HCT116 (cell line): ENCODE data around the gene ESF1. TPM values are rescaled to one million over a fixed set of nuclear protein-coding genes. Genes with fewer than 3 reads are reported as not detected.

Source experiments
- ATAC-seq: fragments of 200-7000 bp; cut with Tn5 transposase; 2 replicates; pipeline ENCODE4 v1.9.1; 2020; ENCODE audit warnings: mild to moderate bottlenecking, moderate library complexity
- BruUV-seq: library from RNA; stranded (reverse); fragments of 400-500 nt; replicated peaks from 2 replicates; lab custom pipeline; 2021; lab: Mats Ljungman, UMichigan
- CTCF ChIA-PET: fragments of 300-600 bp; sonication (Branson Sonifier 250); formaldehyde crosslinking; loops from one replicate; lab custom pipeline; 2021; ENCODE audit warnings: antibody characterized with exemption; lab: Charles Lee
- POLR2A ChIA-PET: fragments of 300-600, 350-600 bp; sonication (Branson Sonifier 250); formaldehyde crosslinking; loops from one replicate; lab custom pipeline; 2021; ENCODE audit warnings: antibody characterized with exemption; lab: Charles Lee
- RAD21 ChIA-PET, 2 experiments: fragments of 300-600 bp; sonication (Branson Sonifier 250); formaldehyde crosslinking; loops; one replicate each; lab custom pipeline; 2023; ENCODE audit warnings: low total read pairs in 2 of 2; ENCODE audit not compliant: uncharacterized antibody in 2 of 2, unreplicated experiment in 2 of 2, low non-redundant PET in 1 of 2; lab: Charles Lee
- DNase-seq: peaks from one replicate; pipeline ENCODE4 v3.0.0-alpha.2; 2010; ENCODE audit warnings: low read depth, low spot score
- H2AFZ ChIP-seq: fragments of 200-600 bp; shearing (Covaris generic), sonication (generic); 2 replicates; pipeline ENCODE4 v1.6.1; 2017; ENCODE audit warnings: low read depth, mixed run types, mixed read lengths, antibody characterized with exemption, low read length; ENCODE audit not compliant: poor library complexity, severe bottlenecking
- H3K27ac ChIP-seq: 2 replicates; pipeline ENCODE4 v1.5.1; 2012; ENCODE audit warnings: low read depth, low read length
- H3K27me3 ChIP-seq: fragments of 200-600 bp; sonication (generic); 2 replicates; pipeline ENCODE4 v1.6.1; 2016; ENCODE audit warnings: mixed run types, low read length, mixed read lengths; ENCODE audit not compliant: insufficient read depth
- H3K36me3 ChIP-seq, 2 experiments: fragments of 200-500 bp in 1 of 2; fragments of 200-600 bp in 1 of 2; sonication (Bioruptor generic) in 1 of 2; sonication (generic) in 1 of 2; 2 replicates each; pipeline versions ENCODE4 v1.5.1 to v1.6.1; 2014 to 2016; ENCODE audit warnings: low read length in 2 of 2, inconsistent platforms in 1 of 2, mixed read lengths in 1 of 2, mixed run types in 1 of 2; ENCODE audit not compliant: insufficient read depth in 2 of 2, control insufficient read depth in 1 of 2
- H3K4me1 ChIP-seq, 2 experiments: fragments of 200-600 bp in 1 of 2; sonication (generic) in 1 of 2; 2 replicates each; pipeline versions ENCODE4 v1.5.1 to v1.6.1; 2012 to 2017; ENCODE audit warnings: low read length in 2 of 2, inconsistent platforms in 1 of 2, mild to moderate bottlenecking in 1 of 2, mixed read lengths in 1 of 2, mixed run types in 1 of 2, moderate library complexity in 1 of 2; ENCODE audit not compliant: insufficient read depth in 2 of 2, control insufficient read depth in 1 of 2
- H3K4me2 ChIP-seq: fragments of 200-600 bp; sonication (generic); 2 replicates; pipeline ENCODE4 v1.6.1; 2017; ENCODE audit warnings: mixed run types, low read length, mixed read lengths
- H3K4me3 ChIP-seq, 2 experiments: fragments of 200-600 bp in 1 of 2; sonication (generic) in 1 of 2; replicated peaks in 1 of 2; 2 replicates each; pipeline ENCODE4 v1.5.1; 2011 to 2016; ENCODE audit warnings: low read length in 2 of 2, control low read depth in 1 of 2, low read depth in 1 of 2, mild to moderate bottlenecking in 1 of 2, mixed read lengths in 1 of 2, mixed run types in 1 of 2
- H3K79me2 ChIP-seq: fragments of 200-600 bp; sonication (generic); 2 replicates; pipeline ENCODE4 v1.6.1; 2017; ENCODE audit warnings: mild to moderate bottlenecking, mixed run types, low read length, moderate library complexity, mixed read lengths; ENCODE audit not compliant: insufficient read depth
- H3K9ac ChIP-seq: fragments of 200-600 bp; sonication (generic); 2 replicates; pipeline ENCODE4 v1.6.1; 2016; ENCODE audit warnings: low read length, mixed read lengths
- H3K9me2 ChIP-seq: fragments of 200-600 bp; sonication (generic), shearing (Covaris generic); 2 replicates; pipeline ENCODE4 v1.6.1; 2017; ENCODE audit warnings: mixed run types, mild to moderate bottlenecking, moderate library complexity; ENCODE audit not compliant: insufficient read depth
- H3K9me3 ChIP-seq, 2 experiments: fragments of 200-500 bp in 1 of 2; fragments of 200-600 bp in 1 of 2; sonication (Bioruptor generic) in 1 of 2; sonication (generic) in 1 of 2; 2 replicates each; pipeline ENCODE4 v1.6.1; 2014 to 2017; ENCODE audit warnings: low read length in 2 of 2, mixed read lengths in 2 of 2, inconsistent platforms in 1 of 2, low read depth in 1 of 2, mild to moderate bottlenecking in 1 of 2, mixed run types in 1 of 2, moderate library complexity in 1 of 2; ENCODE audit not compliant: control insufficient read depth in 1 of 2, insufficient read depth in 1 of 2
- H4K20me1 ChIP-seq: fragments of 200-600 bp; sonication (generic), shearing (Covaris generic); 2 replicates; pipeline ENCODE4 v1.6.1; 2017; ENCODE audit warnings: mixed run types, mild to moderate bottlenecking, moderate library complexity; ENCODE audit not compliant: insufficient read depth
- CTCF ChIP-seq, 3 experiments: fragments of 200-600 bp in 1 of 3; sonication (generic) in 1 of 3; IDR thresholded peaks in 2 of 3; conservative IDR thresholded peaks in 1 of 3; 2 replicates each; pipeline ENCODE4 v1.5.1; 2012 to 2017; ENCODE audit warnings: low read depth in 2 of 3, low read length in 2 of 3, antibody characterized with exemption in 1 of 3, borderline replicate concordance in 1 of 3, control low read depth in 1 of 3, mild to moderate bottlenecking in 1 of 3, mixed read lengths in 1 of 3, mixed run types in 1 of 3, moderate library complexity in 1 of 3; ENCODE audit not compliant: insufficient read depth in 1 of 3
- ELF1 ChIP-seq: IDR thresholded peaks from 2 replicates; pipeline ENCODE4 v1.6.1; 2012; ENCODE audit warnings: low read depth, borderline replicate concordance
- JUND ChIP-seq: IDR thresholded peaks from 2 replicates; pipeline ENCODE4 v1.6.1; 2012
- SIN3A ChIP-seq: IDR thresholded peaks from 2 replicates; pipeline ENCODE4 v1.6.1; 2012; ENCODE audit warnings: low read depth
- ZBTB33 ChIP-seq: IDR thresholded peaks from 2 replicates; pipeline ENCODE4 v1.6.1; 2011; ENCODE audit warnings: mild to moderate bottlenecking, low read length, moderate library complexity; ENCODE audit not compliant: insufficient replicate concordance; ENCODE audit errors: extremely low read depth
- intact Hi-C: fragments of 100-400 bp; cut with micrococcal nuclease; formaldehyde crosslinking; loops from 2 replicates; pipeline ENCODE4 v1.10.0; 2022
- total RNA-seq: library from RNA; stranded (reverse); gene quantifications from one replicate; pipeline ENCODE4 v1.2.1, GENCODE V29; 2021; ENCODE audit not compliant: unreplicated experiment
- TF ChIP-seq, protein P1 (sequence below): IDR thresholded peaks from 2 replicates; pipeline ENCODE4 v1.6.1; 2012
- TF ChIP-seq, protein P2 (sequence below): IDR thresholded peaks from 2 replicates; pipeline ENCODE4 v1.6.1; 2012

ESF1 gene
- total RNA-seq, 1 experiment from 2014 or later = 25.4 TPM

GRCh38 chr20:13683833-13684232 is 100.9 kb downstream of the ESF1 start:
- Histone ChIP-seq H3K27ac (no peak overlapping the region), H3K36me3 (no peaks in the 10 kb centered on the region), H3K4me1 (peaks cover 6 to 8% of the 10 kb centered on the region in 2 experiments), H3K9ac (no peak overlapping the region), H3K9me2 (no peaks in the 10 kb centered on the region), H2AFZ (no peak overlapping the region), H4K20me1 (no peaks in the 10 kb centered on the region), H3K79me2 (no peaks in the 10 kb centered on the region), H3K9me3 (no peaks in the 10 kb centered on the region), H3K27me3 (no peaks in the 10 kb centered on the region), H3K4me2 (no peak overlapping the region), H3K4me3 (no peak overlapping the region)
- ATAC-seq (no peak), DNase-seq (no peak)
- CTCF ChIA-PET = no interaction called here
- intact Hi-C loops = no loop called here
- no TSS peak for BruUV-seq
- POLR2A ChIA-PET = no interaction called here
- RAD21 ChIA-PET = no interaction called here
- TF ChIP-seq ZBTB33 (no peak), SIN3A (no peak), ELF1 (no peak), JUND (no peak), CTCF (IDR thresholded peaks at IDR 0.05 in 2 of 3, conservative IDR thresholded peaks at IDR 0.05 in 1 of 3; ENCODE audit: borderline replicate concordance in 1 of 3, insufficient read depth in 1 of 3, low read depth in 2 of 3, low read length in 2 of 3) (no peak)
- TF ChIP-seq, protein P1, sequence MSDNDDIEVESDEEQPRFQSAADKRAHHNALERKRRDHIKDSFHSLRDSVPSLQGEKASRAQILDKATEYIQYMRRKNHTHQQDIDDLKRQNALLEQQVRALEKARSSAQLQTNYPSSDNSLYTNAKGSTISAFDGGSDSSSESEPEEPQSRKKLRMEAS = no peak
- TF ChIP-seq, protein P2, sequence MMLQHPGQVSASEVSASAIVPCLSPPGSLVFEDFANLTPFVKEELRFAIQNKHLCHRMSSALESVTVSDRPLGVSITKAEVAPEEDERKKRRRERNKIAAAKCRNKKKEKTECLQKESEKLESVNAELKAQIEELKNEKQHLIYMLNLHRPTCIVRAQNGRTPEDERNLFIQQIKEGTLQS = no peak
